Measurements from ENCODE around the gene PIM3. TPM values are rescaled to one million over a fixed set of nuclear protein-coding genes. Genes with fewer than 3 reads are reported as not detected.

Gene PIM3
- total RNA-seq, 1 donor from 2014 or later = 18.6 TPM

DNA sequence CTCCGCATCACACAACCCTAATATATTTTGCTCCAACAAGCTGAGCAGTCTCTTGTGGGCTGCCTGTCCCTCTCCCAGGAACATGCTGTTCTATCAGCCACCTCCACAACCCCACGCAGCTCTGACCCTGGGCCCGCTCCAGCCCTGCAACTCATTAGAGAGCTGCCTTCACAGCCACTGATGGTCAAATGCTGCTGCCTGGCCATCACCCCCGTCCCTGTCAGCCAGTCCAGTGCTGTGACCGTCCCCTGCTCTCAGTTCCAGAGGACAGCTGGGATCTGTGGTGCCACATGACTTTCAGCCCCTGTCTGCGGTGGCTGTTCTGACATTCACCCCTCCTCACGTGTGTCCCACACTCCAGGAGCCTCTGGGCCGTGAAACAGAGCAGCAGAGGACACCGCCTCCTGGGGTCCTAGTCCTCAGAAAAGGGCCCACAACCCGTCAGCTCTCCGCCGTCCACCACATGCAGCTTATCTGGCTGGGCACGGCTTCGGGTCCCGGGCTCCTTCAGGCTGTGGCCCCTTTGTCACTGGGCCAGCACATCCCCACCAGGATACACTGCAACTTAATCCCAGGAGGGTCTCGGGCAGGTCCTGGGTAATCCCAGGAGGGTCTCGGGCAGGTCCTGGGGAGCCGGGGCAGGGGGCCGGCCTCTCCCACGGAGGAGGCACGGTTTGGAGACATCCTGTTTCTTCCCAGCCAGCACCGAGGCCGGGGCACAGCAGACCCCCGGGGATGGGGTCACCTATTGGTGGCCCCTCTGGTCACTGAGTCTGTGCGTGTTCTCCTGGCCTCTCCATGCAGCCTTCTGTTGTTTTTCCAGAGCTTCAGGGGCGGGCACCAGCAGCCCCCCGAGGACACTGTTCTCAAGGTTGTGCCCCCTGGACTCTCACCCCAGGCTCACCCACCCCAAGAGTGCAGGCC, 27.1 kb upstream of the PIM3 start:
- no peak for DNase-seq (ENCODE audit: extremely low spot score, unreplicated experiment)
- Mint-ChIP-seq H3K36me3 (ENCODE audit: unreplicated experiment) (no peaks in the 10 kb centered on the region), H3K27me3 (ENCODE audit: unreplicated experiment) (no peaks in the 10 kb centered on the region), H3K9me3 (ENCODE audit: unreplicated experiment) (no peaks in the 10 kb centered on the region), H3K4me3 (ENCODE audit: unreplicated experiment) (no peak overlapping the region), H3K4me1 (ENCODE audit: unreplicated experiment) (peaks cover 25% of the 10 kb centered on the region), H3K27ac (ENCODE audit: unreplicated experiment) (peak overlapping the region; percentile 58)
- TF ChIP-seq, protein P1, sequence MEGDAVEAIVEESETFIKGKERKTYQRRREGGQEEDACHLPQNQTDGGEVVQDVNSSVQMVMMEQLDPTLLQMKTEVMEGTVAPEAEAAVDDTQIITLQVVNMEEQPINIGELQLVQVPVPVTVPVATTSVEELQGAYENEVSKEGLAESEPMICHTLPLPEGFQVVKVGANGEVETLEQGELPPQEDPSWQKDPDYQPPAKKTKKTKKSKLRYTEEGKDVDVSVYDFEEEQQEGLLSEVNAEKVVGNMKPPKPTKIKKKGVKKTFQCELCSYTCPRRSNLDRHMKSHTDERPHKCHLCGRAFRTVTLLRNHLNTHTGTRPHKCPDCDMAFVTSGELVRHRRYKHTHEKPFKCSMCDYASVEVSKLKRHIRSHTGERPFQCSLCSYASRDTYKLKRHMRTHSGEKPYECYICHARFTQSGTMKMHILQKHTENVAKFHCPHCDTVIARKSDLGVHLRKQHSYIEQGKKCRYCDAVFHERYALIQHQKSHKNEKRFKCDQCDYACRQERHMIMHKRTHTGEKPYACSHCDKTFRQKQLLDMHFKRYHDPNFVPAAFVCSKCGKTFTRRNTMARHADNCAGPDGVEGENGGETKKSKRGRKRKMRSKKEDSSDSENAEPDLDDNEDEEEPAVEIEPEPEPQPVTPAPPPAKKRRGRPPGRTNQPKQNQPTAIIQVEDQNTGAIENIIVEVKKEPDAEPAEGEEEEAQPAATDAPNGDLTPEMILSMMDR (IDR thresholded peaks at IDR 0.05) = no peak

DNA sequence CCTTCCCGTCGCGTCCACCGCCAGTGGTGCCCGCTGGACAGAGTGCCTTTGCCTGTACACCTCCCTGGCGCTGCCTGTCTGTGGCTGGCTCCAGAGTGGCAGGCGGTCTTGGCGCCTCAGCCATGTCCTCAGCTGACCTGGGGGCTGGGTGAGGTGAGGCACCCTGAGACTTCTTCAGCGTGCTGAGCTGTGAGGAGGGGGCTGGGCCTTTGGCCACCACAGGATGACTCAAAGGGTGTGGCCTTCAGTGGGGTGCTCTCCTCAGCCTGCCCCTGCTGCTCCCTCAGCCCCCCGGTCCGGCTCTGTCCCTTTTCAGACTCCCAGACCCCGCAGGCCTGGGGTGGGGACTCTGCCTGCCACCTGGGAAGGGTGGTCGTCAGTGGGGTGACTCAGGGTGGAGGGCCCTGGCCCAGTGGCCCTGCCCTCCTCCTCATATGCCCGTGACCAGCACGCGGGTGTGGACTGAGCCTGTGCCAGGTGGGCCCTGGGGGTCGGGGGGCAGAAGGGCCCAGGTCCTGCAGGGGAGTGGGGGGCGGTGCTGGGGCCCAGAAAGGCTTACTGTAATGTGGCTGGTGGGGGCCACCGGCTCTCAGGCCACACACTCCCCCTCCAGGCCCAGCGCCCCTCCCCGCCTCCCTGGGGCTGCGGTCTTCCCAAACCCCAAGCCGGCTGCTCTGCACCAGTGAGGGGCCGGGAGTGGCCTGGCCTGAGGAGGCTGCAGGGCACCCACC, 26.2 kb upstream of the PIM3 start:
- peaks cover 25% of the 10 kb centered on the region for H3K4me1 Mint-ChIP-seq (ENCODE audit: unreplicated experiment)
- H3K9me3 Mint-ChIP-seq (ENCODE audit: unreplicated experiment) = no peaks in the 10 kb centered on the region
- no peaks in the 10 kb centered on the region for H3K27me3 Mint-ChIP-seq (ENCODE audit: unreplicated experiment)
- TF ChIP-seq, protein P1 (IDR thresholded peaks at IDR 0.05) = no peak
- no peak overlapping the region for H3K4me3 Mint-ChIP-seq (ENCODE audit: unreplicated experiment)
- DNase-seq (ENCODE audit: extremely low spot score, unreplicated experiment) = no peak
- no peak overlapping the region for H3K27ac Mint-ChIP-seq (ENCODE audit: unreplicated experiment)
- no peaks in the 10 kb centered on the region for H3K36me3 Mint-ChIP-seq (ENCODE audit: unreplicated experiment)

DNA sequence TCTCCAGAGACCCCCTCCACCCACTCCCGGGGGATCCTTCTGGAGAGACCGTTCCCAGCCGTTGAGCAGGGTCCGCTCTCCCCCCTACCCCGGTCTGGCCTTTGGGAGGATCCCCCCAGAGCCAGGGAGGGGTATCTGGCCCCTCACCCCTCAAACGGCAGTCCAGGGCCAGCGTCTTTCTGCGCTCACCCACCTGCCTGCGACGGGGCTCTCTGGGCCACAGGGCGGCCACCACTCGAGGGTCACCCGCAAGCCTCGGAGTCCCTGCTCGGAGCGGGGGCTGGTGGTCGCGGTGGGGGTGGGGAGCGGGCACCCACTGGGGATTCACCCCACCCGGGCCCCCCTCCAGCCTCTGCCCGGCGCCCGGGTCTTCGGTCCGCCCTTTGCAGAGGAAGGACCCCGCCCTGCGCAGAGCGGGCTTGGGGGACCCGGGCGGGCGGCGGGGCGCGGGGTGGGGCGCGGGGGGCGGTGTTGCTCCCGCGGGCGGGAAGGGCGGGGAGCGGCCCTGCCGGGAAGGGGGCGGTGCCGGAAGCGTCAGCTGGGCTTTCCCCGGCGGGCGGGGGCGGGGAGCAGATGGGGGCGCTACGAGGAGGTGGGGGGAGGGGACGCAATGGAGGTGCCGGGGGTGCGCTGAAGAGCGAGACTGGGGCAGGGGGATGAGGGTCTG, 25.5 kb upstream of the PIM3 start:
- TF ChIP-seq, protein P1 (IDR thresholded peaks at IDR 0.05) = no peak
- H3K9me3 Mint-ChIP-seq (ENCODE audit: unreplicated experiment) = no peaks in the 10 kb centered on the region
- no peaks in the 10 kb centered on the region for H3K27me3 Mint-ChIP-seq (ENCODE audit: unreplicated experiment)
- H3K27ac Mint-ChIP-seq (ENCODE audit: unreplicated experiment) = no peak overlapping the region
- DNase-seq (ENCODE audit: extremely low spot score, unreplicated experiment) = no peak
- peaks cover 25% of the 10 kb centered on the region for H3K4me1 Mint-ChIP-seq (ENCODE audit: unreplicated experiment)
- no peaks in the 10 kb centered on the region for H3K36me3 Mint-ChIP-seq (ENCODE audit: unreplicated experiment)
- no peak overlapping the region for H3K4me3 Mint-ChIP-seq (ENCODE audit: unreplicated experiment)

DNA sequence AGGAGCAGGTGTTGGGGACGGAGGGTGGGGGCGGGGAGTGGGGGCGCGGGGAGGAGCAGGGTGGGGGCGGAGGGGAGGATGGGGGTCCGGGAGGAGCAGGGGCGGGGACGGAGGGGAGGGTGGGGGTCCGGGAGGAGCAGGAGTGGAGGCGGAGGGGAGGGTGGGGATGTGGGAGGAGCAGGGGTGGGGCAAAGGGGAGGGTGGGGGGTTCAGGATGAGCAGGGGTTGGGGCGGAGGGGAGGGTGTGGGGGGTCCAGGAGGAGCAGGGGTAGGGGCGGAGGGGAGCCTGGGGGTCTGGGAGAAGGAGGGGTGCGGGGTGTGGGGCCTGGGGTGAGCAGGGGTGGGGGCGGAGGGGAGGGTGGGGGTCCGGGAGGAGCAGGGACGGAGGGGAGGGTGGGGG, 25.0 kb upstream of the PIM3 start:
- no peaks in the 10 kb centered on the region for H3K36me3 Mint-ChIP-seq (ENCODE audit: unreplicated experiment)
- H3K4me3 Mint-ChIP-seq (ENCODE audit: unreplicated experiment) = no peak overlapping the region
- no peak overlapping the region for H3K27ac Mint-ChIP-seq (ENCODE audit: unreplicated experiment)
- H3K9me3 Mint-ChIP-seq (ENCODE audit: unreplicated experiment) = no peaks in the 10 kb centered on the region
- peaks cover 25% of the 10 kb centered on the region for H3K4me1 Mint-ChIP-seq (ENCODE audit: unreplicated experiment)
- no peak for DNase-seq (ENCODE audit: extremely low spot score, unreplicated experiment)
- no peaks in the 10 kb centered on the region for H3K27me3 Mint-ChIP-seq (ENCODE audit: unreplicated experiment)
- TF ChIP-seq, protein P1 (IDR thresholded peaks at IDR 0.05) = no peak
